C1 segment of cervical spinal cord (tissue), 14 donors: ENCODE results near the gene OR51A7.
"Not testable (repeated sequence)": the region's sequence is repeated elsewhere in the genome, so short reads cannot be mapped to it uniquely, and the experiment has no call there.

Experiments
- DNase-seq, 14 donors: peaks; one replicate each; lab custom pipeline; 2025; lab: John Stamatoyannopoulos, UW

The OR51A7 gene

GRCh38 chr11:4903484-4903883 lies at the start of gene OR51A7:
TSS of gene OR51A7 (plus strand) at chr11:4903783. CDS start at chr11:4907370, 3,587 bp downstream.
- no peak for DNase-seq

DNA sequence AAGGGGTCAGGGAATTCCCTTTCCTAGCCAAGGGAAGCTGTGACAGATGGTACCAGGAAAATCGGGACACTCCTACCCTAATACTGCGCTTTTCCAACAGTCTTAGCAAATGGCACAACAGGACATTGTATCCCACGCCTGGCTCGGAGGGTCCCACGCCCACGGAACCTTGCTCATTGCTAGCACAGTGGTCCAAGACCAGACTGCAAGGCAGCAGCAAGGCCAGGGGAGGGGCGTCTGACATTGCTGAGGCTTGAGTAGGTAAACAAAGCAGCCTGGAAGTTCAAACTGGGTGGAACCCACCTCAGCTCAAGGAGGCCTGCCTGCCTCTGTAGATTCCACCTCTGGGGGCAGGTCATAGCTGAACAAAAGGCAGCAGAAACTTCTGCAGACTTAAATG lies 49.3 kb upstream of the OR51A7 start:
- not testable (repeated sequence) for DNase-seq

GRCh38 chr11:4862447-4863236 lies 40.9 kb upstream of the OR51A7 start:
- DNase-seq, result no peak

DNA sequence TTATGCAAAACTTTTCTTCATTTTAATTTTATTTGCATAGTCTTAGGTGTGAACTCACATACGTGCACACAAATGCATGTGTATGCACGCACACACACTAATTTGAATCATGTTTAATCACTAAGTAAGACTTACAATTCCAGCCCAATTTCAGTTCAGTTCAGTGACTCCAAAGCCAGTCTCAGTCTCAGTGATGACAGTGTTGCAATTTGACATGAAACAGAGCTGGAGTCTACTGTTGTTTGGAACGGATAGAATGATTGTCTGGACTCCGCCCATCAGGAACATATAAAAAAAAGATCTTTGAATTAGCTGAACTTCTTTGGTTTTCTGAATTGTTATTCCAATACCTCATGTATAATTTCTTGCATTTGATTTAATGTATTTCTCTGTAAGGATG lies 39.7 kb upstream of the OR51A7 start:
- no peak for DNase-seq

- DNase-seq, result no peak
Measured at GRCh38 chr11:4865855-4866254, 37.7 kb upstream of the OR51A7 start.

DNA sequence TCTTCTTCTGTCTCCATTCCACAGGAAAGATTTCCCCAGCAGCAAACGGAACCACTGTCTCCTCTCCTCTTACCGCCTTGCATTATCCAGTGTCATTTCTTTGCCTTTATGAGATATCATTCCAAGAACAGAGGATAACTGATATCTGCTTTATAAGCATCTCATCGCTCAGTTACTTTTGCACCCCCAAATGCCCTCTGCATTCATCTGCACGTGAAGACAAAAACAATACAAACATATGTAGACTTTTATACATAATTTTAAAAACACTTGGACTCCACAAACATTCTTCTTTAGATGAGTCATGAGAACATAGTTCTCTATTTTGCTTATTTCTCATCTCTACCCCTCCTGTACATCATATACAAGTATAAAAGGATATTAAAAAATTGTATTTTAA lies 22.4 kb upstream of the OR51A7 start:
- no peak for DNase-seq

DNA sequence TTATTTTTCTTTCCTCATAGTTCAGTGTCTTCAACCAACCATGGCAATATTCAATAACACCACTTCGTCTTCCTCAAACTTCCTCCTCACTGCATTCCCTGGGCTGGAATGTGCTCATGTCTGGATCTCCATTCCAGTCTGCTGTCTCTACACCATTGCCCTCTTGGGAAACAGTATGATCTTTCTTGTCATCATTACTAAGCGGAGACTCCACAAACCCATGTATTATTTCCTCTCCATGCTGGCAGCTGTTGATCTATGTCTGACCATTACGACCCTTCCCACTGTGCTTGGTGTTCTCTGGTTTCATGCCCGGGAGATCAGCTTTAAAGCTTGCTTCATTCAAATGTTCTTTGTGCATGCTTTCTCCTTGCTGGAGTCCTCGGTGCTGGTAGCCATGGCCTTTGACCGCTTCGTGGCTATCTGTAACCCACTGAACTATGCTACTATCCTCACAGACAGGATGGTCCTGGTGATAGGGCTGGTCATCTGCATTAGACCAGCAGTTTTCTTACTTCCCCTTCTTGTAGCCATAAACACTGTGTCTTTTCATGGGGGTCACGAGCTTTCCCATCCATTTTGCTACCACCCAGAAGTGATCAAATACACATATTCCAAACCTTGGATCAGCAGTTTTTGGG lies 21.6 kb upstream of the OR51A7 start, which contains the start of gene OR51T1:
OR51T1 (plus strand) TSS at position 41 of the 641 bp plus-strand sequence; CDS start at position 41, 0 bp downstream.
- DNase-seq, result no peak

DNA sequence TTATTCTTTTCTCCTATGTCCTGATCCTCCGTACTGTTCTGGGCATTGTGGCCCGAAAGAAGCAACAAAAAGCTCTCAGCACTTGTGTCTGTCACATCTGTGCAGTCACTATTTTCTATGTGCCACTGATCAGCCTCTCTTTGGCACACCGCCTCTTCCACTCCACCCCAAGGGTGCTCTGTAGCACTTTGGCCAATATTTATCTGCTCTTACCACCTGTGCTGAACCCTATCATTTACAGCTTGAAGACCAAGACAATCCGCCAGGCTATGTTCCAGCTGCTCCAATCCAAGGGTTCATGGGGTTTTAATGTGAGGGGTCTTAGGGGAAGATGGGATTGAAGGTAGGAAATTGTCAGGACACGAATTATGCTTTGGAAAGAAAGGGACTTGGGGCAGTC lies 21.0 kb upstream of the OR51A7 start:
- DNase-seq, result no peak

GRCh38 chr11:4884361-4884760 lies 19.2 kb upstream of the OR51A7 start:
- no peak for DNase-seq

DNA sequence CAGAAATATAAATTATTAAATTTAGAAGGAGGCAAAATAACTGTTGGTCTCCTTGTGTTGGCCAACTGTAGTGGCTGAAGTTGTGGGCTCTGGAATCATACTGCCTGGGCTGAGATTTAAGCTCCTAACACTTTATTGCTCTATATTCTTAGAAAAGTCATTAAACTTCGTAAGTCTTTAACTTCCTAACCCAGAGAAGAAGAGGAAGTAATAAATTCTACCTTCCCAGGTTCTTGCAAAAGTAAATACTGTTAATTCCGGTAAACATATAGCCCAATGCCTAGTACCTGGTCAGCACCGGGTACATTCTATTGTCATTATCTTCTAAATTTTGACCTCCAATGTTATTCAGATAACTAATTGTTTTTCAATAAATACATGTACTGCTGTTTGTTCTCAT lies 17.4 kb upstream of the OR51A7 start:
- no peak for DNase-seq

DNA sequence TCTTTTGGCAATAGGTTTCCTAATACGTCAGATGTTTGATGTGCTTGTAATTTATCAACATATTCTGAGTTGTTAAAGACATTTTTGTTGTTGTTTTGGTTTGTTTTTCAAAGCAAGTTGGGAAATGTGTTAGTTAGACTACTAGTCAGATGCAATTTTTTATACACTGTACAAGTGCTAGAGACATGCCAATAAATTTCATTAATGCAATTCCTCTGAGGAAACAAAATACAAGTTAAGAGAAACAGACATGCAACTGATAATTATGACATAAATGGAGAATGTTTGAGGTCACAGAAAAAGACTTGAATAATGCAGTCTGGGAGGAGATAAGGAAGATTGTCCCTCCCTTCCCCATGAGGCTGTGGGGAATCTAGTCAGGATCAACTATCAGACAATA lies 16.0 kb upstream of the OR51A7 start:
- DNase-seq, result no peak

- DNase-seq, result no peak
Measured at GRCh38 chr11:4890279-4890678, 13.3 kb upstream of the OR51A7 start.

- DNase-seq, result no peak
Measured at GRCh38 chr11:4891996-4892640, 11.5 kb upstream of the OR51A7 start.

DNA sequence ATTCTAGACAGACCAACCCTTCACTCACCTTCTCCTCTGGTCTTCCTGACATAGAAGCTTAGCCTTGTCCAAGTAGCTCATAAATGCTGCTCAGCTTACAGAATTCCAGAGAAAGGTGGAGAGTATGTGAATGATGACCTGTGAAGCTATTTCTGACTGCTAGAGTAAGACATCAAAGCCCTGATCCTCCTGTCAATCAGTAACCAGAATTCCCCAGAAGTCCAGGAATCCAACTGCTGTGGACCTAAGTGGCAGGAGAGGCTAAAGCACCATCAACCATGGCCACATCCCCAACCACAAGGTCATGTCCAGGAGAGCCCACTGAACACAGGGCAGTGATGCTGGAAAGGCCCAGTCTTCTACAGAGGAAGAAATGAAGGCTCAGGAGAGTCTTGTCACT lies 13.0 kb downstream of the OR51A7 start:
- no peak for DNase-seq

- DNase-seq, result no peak
Measured at GRCh38 chr11:4919250-4919649, 15.7 kb downstream of the OR51A7 start, which contains the start of gene OR51G2. TSS of gene OR51G2 (minus strand) at chr11:4919350. CDS start at chr11:4915663, 3,687 bp downstream.

DNA sequence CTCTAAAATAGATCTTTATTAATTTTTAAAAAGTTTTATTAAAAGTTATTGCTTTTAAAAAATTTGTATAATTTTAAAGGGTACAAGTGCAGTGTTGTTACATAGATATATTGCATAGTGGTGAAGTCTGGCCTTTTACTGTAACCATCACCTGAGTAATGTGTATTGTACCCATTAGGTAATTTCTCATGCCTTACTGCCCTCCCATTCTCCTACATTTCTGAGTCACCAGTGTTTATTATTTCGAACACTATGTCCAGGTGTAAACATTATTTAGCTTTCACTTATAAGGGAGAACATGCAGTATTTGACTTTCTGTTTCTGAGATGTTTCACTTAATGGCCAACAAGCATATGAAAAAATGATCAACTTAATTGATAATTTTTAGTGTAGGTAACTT lies 18.2 kb downstream of the OR51A7 start:
- DNase-seq, result no peak

- no peak for DNase-seq
Measured at GRCh38 chr11:4922304-4922703, 18.7 kb downstream of the OR51A7 start.

GRCh38 chr11:4924239-4924638 lies 20.7 kb downstream of the OR51A7 start, which contains the start of gene OR51G1:
TSS of gene OR51G1 (minus strand) at chr11:4924339. CDS start at chr11:4924339, 0 bp downstream.
- no peak for DNase-seq

- no peak for DNase-seq
Measured at GRCh38 chr11:4926608-4927007, 23.0 kb downstream of the OR51A7 start.

DNA sequence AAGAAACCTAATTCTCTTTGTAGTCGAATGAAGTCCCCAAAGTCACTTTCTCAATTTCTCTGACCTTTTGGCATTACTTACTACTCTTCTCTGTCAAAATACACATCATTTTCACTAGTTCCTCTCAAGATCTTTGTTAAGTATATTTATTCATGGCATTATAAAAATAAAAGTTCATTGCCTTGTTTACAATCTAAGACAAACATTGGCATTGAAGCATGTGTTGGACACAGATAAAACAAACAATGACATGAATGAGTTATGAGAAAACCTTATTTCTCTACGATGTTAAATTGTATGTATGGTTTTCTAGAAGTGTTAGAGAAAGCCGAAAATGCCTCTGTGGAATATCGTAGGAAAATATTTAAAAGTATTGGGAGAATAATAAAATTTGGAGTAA lies 29.2 kb downstream of the OR51A7 start:
- no peak for DNase-seq

GRCh38 chr11:4936745-4937144 lies 33.2 kb downstream of the OR51A7 start:
- DNase-seq, result no peak

DNA sequence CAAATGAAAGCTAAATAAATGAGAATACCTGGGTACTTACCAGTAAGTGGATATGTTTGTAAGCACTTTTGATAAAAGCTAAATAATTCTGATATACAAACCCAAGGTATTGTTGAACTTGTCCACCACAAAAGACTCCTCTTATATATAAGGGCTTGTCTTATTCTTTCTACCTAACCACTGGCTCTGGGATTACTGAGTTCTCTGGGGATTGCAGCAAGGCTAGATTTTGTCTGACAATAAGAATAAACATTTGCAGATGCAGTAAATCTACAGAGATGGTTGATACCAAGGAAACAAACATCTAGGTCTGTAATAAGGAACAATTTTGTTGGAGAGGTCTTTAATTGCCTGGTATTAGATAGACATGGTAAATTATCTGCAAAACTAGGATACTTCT lies 43.9 kb downstream of the OR51A7 start, which contains the start of gene OR51A4:
OR51A4 (minus strand) TSS at position 101 of the 400 bp plus-strand sequence. CDS start 505 bp downstream, outside the sequence.
- DNase-seq, result no peak
